ENCODE data around the gene ABO.
"Not testable (repeated sequence)": the region's sequence is repeated elsewhere in the genome, so short reads cannot be mapped to it uniquely, and the experiment has no call there.

DNA sequence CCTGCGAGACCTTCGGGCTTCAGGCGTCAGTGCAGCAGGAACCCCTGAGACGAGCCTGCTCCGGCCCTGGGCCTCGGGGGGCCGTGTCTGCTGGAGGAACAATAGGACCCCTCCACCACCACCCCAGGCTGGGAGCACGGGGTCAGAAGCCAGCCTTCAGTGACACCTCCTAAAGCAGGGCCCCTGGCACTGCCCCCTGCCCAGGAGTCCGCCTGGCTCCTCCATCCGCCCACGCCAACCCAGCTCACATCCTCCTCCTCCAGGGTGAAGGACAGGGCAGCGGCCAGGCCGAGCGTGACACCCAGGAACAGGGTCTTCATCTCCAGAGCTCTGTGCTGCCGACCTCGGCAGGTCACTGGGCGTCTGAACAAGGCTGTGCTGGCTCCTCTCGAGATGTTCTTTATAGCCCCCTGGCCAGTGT is 66.1 kb downstream of the ABO start, which contains the start of gene OBP2B:
- TF ChIP-seq CTCF (IDR thresholded peaks at IDR 0.05); EZH2 (IDR thresholded peaks at IDR 0.05; ENCODE audit: borderline replicate concordance, insufficient read depth, low read depth, low read length, poor library complexity, severe bottlenecking): not testable (repeated sequence)

Measured in B cell (primary cell).